ENCODE measurements around the gene SOWAHC.

SOWAHC gene

GRCh38 chr2:109663721-109664120, 49.6 kb downstream of the SOWAHC start:
- no peak for TF ChIP-seq CTCF (IDR thresholded peaks at IDR 0.05; ENCODE audit: insufficient read depth, low read depth, low read length, missing control alignments)
- no peak for DNase-seq (ENCODE audit: low read depth)
- no peak overlapping the region for H3K4me3 ChIP-seq (ENCODE audit: low read depth, low read length)

- DNase-seq (ENCODE audit: low read depth) = no peak
- no peak overlapping the region for H3K4me3 ChIP-seq (ENCODE audit: low read depth, low read length)
- TF ChIP-seq CTCF (IDR thresholded peaks at IDR 0.05; ENCODE audit: insufficient read depth, low read depth, low read length, missing control alignments) = no peak
Measured at GRCh38 chr2:109666466-109666865, 52.3 kb downstream of the SOWAHC start.
